ENCODE measurements around the gene TTC39B. TPM values are rescaled to one million over a fixed set of nuclear protein-coding genes. Genes with fewer than 3 reads are reported as not detected.

TTC39B gene
- total RNA-seq, 1 donor from 2014 or later, result 7.0 TPM

DNA sequence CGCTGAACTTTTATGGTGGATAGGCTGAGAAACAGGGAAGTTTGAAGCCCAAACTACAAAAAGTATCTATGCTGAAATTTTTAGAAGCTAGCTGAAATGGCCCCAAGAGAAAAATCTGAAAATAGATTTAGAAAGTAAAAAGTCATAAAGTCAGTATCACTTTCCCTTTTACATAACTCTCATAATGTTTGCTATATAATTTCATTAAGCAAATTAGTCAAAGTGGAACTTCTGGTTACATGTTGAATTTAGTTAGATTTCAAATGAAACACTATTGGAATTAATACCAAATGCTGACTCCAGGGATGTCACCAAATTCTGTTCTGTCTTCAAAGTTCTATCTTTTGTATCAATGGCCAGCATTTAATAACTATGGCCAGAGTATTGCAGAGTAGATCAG is 126.9 kb downstream of the TTC39B start:
- no peaks in the 10 kb centered on the region for H3K4me1 ChIP-seq (ENCODE audit: insufficient read depth, low read length)
- H3K36me3 ChIP-seq (ENCODE audit: insufficient read depth, low read length), result peaks cover 2% of the 10 kb centered on the region
- DNase-seq (ENCODE audit: low read depth) (no peak), FAIRE-seq (no peak)
- Mint-ChIP-seq H3K27ac (ENCODE audit: unreplicated experiment) (no peak overlapping the region), H3K4me3 (ENCODE audit: unreplicated experiment) (no peak overlapping the region), H3K27me3 (ENCODE audit: low read depth, unreplicated experiment) (no peaks in the 10 kb centered on the region), H3K9me3 (ENCODE audit: unreplicated experiment) (no peaks in the 10 kb centered on the region), H3K36me3 (ENCODE audit: low read depth, unreplicated experiment) (peaks cover 12% of the 10 kb centered on the region), H3K4me1 (ENCODE audit: low read depth, unreplicated experiment) (no peaks in the 10 kb centered on the region)
- no peak overlapping the region for H3K27ac ChIP-seq (ENCODE audit: low read depth, low read length)
- no peak overlapping the region for H3K4me2 ChIP-seq (ENCODE audit: low read length)
- no peaks in the 10 kb centered on the region for H3K9me3 ChIP-seq (ENCODE audit: insufficient read depth, low read depth, low read length)
- H3K9ac ChIP-seq (ENCODE audit: low read length), result no peak overlapping the region
- no peak for TF ChIP-seq EZH2 (IDR thresholded peaks at IDR 0.05; ENCODE audit: insufficient read depth, low read length)
- TF ChIP-seq, protein P1, sequence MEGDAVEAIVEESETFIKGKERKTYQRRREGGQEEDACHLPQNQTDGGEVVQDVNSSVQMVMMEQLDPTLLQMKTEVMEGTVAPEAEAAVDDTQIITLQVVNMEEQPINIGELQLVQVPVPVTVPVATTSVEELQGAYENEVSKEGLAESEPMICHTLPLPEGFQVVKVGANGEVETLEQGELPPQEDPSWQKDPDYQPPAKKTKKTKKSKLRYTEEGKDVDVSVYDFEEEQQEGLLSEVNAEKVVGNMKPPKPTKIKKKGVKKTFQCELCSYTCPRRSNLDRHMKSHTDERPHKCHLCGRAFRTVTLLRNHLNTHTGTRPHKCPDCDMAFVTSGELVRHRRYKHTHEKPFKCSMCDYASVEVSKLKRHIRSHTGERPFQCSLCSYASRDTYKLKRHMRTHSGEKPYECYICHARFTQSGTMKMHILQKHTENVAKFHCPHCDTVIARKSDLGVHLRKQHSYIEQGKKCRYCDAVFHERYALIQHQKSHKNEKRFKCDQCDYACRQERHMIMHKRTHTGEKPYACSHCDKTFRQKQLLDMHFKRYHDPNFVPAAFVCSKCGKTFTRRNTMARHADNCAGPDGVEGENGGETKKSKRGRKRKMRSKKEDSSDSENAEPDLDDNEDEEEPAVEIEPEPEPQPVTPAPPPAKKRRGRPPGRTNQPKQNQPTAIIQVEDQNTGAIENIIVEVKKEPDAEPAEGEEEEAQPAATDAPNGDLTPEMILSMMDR (IDR thresholded peaks at IDR 0.05; ENCODE audit: insufficient read depth, low read depth, low read length), result no peak
- H2AFZ ChIP-seq (ENCODE audit: low read depth, low read length), result no peak overlapping the region
- no peaks in the 10 kb centered on the region for H3K27me3 ChIP-seq (ENCODE audit: insufficient read depth, low read length)
- no peaks in the 10 kb centered on the region for H3K79me2 ChIP-seq (ENCODE audit: insufficient read depth, low read length)
- no peaks in the 10 kb centered on the region for H4K20me1 ChIP-seq (ENCODE audit: insufficient read depth, low read length)
- H3K4me3 ChIP-seq (ENCODE audit: insufficient read depth, low read depth, low read length), result no peak overlapping the region

DNA sequence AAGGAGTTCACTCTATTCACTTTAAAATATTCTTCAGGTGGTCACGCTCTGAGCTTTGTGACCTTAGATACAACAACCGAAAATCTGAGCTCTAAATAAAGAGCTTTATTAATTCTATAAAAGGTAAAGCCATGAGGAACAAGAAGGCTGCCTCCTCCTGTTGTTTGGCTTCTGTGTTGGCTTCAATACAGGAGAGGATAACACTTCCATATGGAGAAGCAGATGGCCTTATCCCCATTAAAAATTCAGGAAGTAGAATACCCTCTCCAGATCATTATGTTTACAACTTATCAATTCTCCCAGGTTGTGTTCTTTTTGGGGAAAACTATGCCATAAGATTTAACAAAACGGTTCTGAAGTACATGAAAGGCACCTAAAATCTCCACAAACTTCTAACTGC is 128.4 kb downstream of the TTC39B start:
- no peak overlapping the region for H2AFZ ChIP-seq (ENCODE audit: low read depth, low read length)
- no peak overlapping the region for H3K27ac Mint-ChIP-seq (ENCODE audit: unreplicated experiment)
- DNase-seq (ENCODE audit: low read depth), result no peak
- FAIRE-seq, result no peak
- H3K27ac ChIP-seq (ENCODE audit: low read depth, low read length), result no peak overlapping the region
- H3K9me3 Mint-ChIP-seq (ENCODE audit: unreplicated experiment), result no peaks in the 10 kb centered on the region
- H3K4me3 ChIP-seq (ENCODE audit: insufficient read depth, low read depth, low read length), result no peak overlapping the region
- H3K27me3 ChIP-seq (ENCODE audit: insufficient read depth, low read length), result no peaks in the 10 kb centered on the region
- TF ChIP-seq, protein P1 (IDR thresholded peaks at IDR 0.05; ENCODE audit: insufficient read depth, low read depth, low read length), result no peak
- TF ChIP-seq EZH2 (IDR thresholded peaks at IDR 0.05; ENCODE audit: insufficient read depth, low read length), result no peak
- H3K4me2 ChIP-seq (ENCODE audit: low read length), result no peak overlapping the region
- no peaks in the 10 kb centered on the region for H3K4me1 ChIP-seq (ENCODE audit: insufficient read depth, low read length)
- peaks cover 1% of the 10 kb centered on the region for H3K9me3 ChIP-seq (ENCODE audit: insufficient read depth, low read depth, low read length)
- H3K27me3 Mint-ChIP-seq (ENCODE audit: low read depth, unreplicated experiment), result no peaks in the 10 kb centered on the region
- no peak overlapping the region for H3K4me3 Mint-ChIP-seq (ENCODE audit: unreplicated experiment)
- H3K9ac ChIP-seq (ENCODE audit: low read length), result no peak overlapping the region
- peaks cover 2% of the 10 kb centered on the region for H3K36me3 ChIP-seq (ENCODE audit: insufficient read depth, low read length)
- no peaks in the 10 kb centered on the region for H3K4me1 Mint-ChIP-seq (ENCODE audit: low read depth, unreplicated experiment)
- no peaks in the 10 kb centered on the region for H3K79me2 ChIP-seq (ENCODE audit: insufficient read depth, low read length)
- H3K36me3 Mint-ChIP-seq (ENCODE audit: low read depth, unreplicated experiment), result peaks cover 12% of the 10 kb centered on the region
- no peaks in the 10 kb centered on the region for H4K20me1 ChIP-seq (ENCODE audit: insufficient read depth, low read length)

DNA sequence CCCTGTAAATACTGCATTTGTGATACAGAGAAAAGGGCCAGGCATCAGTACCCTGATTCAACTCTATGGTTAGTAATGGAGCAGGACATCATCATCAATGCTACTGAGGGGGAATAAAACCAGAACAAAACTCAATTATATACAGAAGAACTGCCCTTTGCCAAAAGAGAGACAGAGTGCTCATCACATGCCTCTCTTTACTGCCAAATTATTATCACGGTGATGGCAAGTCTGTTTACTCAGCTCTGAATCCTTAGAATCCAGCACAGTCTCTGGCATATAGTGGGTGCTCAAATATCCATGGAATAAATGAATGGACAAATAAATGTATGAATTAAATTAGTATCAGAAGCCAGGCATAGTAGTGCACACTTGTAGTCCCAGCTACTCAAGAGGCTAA is 130.2 kb downstream of the TTC39B start:
- H3K4me3 Mint-ChIP-seq (ENCODE audit: unreplicated experiment), result no peak overlapping the region

More for the DNA sequence above, 130.2 kb downstream of the TTC39B start:
- no peak for FAIRE-seq
- H3K9me3 ChIP-seq (ENCODE audit: insufficient read depth, low read depth, low read length), result peaks cover 3% of the 10 kb centered on the region
- no peak overlapping the region for H3K4me3 ChIP-seq (ENCODE audit: insufficient read depth, low read depth, low read length)
- H3K36me3 ChIP-seq (ENCODE audit: insufficient read depth, low read length), result peaks cover 2% of the 10 kb centered on the region
- no peaks in the 10 kb centered on the region for H3K4me1 Mint-ChIP-seq (ENCODE audit: low read depth, unreplicated experiment)
- H3K36me3 Mint-ChIP-seq (ENCODE audit: low read depth, unreplicated experiment), result peaks cover 12% of the 10 kb centered on the region
- no peak overlapping the region for H3K27ac ChIP-seq (ENCODE audit: low read depth, low read length)
- no peaks in the 10 kb centered on the region for H3K27me3 ChIP-seq (ENCODE audit: insufficient read depth, low read length)
- H3K9ac ChIP-seq (ENCODE audit: low read length), result no peak overlapping the region
- H2AFZ ChIP-seq (ENCODE audit: low read depth, low read length), result no peak overlapping the region
- no peaks in the 10 kb centered on the region for H3K27me3 Mint-ChIP-seq (ENCODE audit: low read depth, unreplicated experiment)
- no peak overlapping the region for H3K27ac Mint-ChIP-seq (ENCODE audit: unreplicated experiment)
- no peaks in the 10 kb centered on the region for H3K9me3 Mint-ChIP-seq (ENCODE audit: unreplicated experiment)
- TF ChIP-seq, protein P1 (IDR thresholded peaks at IDR 0.05; ENCODE audit: insufficient read depth, low read depth, low read length), result no peak
- no peak for TF ChIP-seq EZH2 (IDR thresholded peaks at IDR 0.05; ENCODE audit: insufficient read depth, low read length)
- no peaks in the 10 kb centered on the region for H3K4me1 ChIP-seq (ENCODE audit: insufficient read depth, low read length)
- no peaks in the 10 kb centered on the region for H3K79me2 ChIP-seq (ENCODE audit: insufficient read depth, low read length)
- DNase-seq (ENCODE audit: low read depth), result no peak
- H4K20me1 ChIP-seq (ENCODE audit: insufficient read depth, low read length), result no peaks in the 10 kb centered on the region
- no peak overlapping the region for H3K4me2 ChIP-seq (ENCODE audit: low read length)
